Stomach (tissue), 9 donors: ENCODE measurements around the gene PTPRG. TPM values are rescaled to one million over a fixed set of nuclear protein-coding genes. Genes with fewer than 3 reads are reported as not detected.

ENCODE experiments used
- DNase-seq, 2 donors: peaks; one replicate each; pipeline versions ENCODE4 v3.0.0 to v3.0.0-alpha.2; 2013 to 2019
- H3K27ac ChIP-seq, 5 donors: fragments of 200-600 bp in 4 of 5; sonication (generic) in 4 of 5; one replicate each; pipeline ENCODE4 v1.5.1; 2013 to 2019; ENCODE audit warnings: mild to moderate bottlenecking in 1 of 5, moderate library complexity in 1 of 5
- H3K27me3 ChIP-seq, 3 donors: fragments of 200-600 bp; sonication (generic); one replicate each; pipeline ENCODE4 v1.5.1; 2017 to 2019; ENCODE audit warnings: mixed run types in 1 of 3
- H3K36me3 ChIP-seq, 4 donors: fragments of 200-600 bp; sonication (generic); 1 replicate in 3 of 4; 2 replicates in 1 of 4; pipeline ENCODE4 v1.5.1; 2016 to 2019
- H3K4me1 ChIP-seq, 4 donors: fragments of 200-600 bp; sonication (generic); one replicate each; pipeline ENCODE4 v1.5.1; 2016 to 2019
- H3K4me3 ChIP-seq, 4 donors: fragments of 200-600 bp; sonication (generic) in 3 of 4; one replicate each; pipeline ENCODE4 v1.5.1; 2016 to 2019; ENCODE audit warnings: mild to moderate bottlenecking in 1 of 4
- H3K9me3 ChIP-seq, 4 donors: fragments of 200-600 bp; sonication (generic); one replicate each; pipeline ENCODE4 v1.5.1; 2016 to 2019
- EP300 ChIP-seq: sonication (generic); formaldehyde crosslinking; IDR thresholded peaks from one replicate; pipeline ENCODE4 v1.6.1; 2017; ENCODE audit warnings: antibody characterized with exemption
- POLR2A ChIP-seq, 4 donors: fragments of 450-650 bp; IDR thresholded peaks; one replicate each; pipeline ENCODE4 v1.6.1; 2016; ENCODE audit warnings: antibody characterized with exemption in 4 of 4, control low read depth in 2 of 4, mild to moderate bottlenecking in 1 of 4, moderate library complexity in 1 of 4
- POLR2AphosphoS5 ChIP-seq, 3 donors: sonication (generic); formaldehyde crosslinking; IDR thresholded peaks; one replicate each; pipeline ENCODE4 v1.6.1; 2016; ENCODE audit warnings: antibody characterized with exemption in 3 of 3
- WGBS, 5 donors: extraction: QIAGEN DNeasy Blood & Tissue Kit in 3 of 5; methylation state at CpG; one replicate each; pipeline versions ENCODE4 v1.1.5 to v1.1.7; 2013 to 2018; 5-methylcytosine and 5-hydroxymethylcytosine counted together
- intact Hi-C: fragments of 100-400 bp; cut with DNase I; formaldehyde crosslinking; loops from one replicate; pipeline ENCODE4 v1.15.1; 2023; ENCODE audit warnings: low total_unique reads
- polyA plus RNA-seq, 3 donors: library from polyadenylated mRNA; stranded (reverse); fragments of 200-250 nt; gene quantifications; one replicate each; pipeline ENCODE4 v1.2.3, GENCODE V29; 2013
- total RNA-seq, 5 donors: library from RNA; depleted of rRNA; stranded (reverse); fragments of >200 nt; gene quantifications; one replicate each; pipeline versions ENCODE4 v1.1.0 to v1.2.3, GENCODE V29; 2014 to 2016
- TF ChIP-seq, protein P1 (sequence below), 7 experiments: fragments of 450-650 bp in 4 of 7; fragments of 200-600 bp in 3 of 7; sonication (generic) in 3 of 7; IDR thresholded peaks; one replicate each; pipeline ENCODE4 v1.5.1; 2016 to 2019; ENCODE audit warnings: antibody characterized with exemption in 7 of 7, control low read depth in 2 of 7, mild to moderate bottlenecking in 1 of 7
- donor health status: healthy with polysubstance abuse.
- donor health status: Bipolar disorder and iron deficiency.
- donor health status: healthy.

PTPRG gene
- total and polyA plus RNA-seq, 8 donors = 2.4 to 96.0 (median 22.0) TPM

DNA sequence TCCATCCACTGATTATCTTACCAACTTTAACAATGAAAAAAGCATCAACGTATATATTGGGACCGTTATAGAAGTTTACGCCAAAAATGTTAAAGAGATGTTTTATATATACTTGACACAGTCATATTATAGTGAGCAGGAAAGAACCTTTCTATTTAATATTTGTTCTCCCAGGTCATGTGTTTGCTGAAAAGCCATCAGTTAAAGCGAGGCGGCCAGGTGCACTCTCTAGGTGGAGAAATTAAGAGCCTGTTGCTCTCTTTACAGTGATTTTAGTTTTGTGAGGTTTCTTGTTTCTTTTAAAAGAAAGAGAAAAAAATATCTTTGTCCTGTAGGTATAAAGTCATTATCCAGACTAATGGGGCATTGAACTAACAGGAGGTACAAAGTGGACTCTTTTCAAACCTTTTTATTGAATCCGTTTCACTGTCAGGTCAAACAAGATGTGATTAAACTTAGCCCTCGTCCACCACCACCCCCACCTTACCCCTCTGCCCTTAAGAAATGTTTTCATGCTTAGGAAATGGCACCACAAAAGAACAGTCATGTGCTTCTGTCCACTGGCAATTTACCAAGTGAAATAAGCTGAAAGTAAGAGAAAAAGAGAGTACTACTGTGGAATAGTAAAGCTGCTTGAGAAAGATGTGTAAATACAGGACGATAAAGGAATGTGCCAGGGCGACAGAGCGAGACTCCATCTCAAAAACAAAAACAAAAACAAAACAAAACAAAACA, 279.9 kb downstream of the PTPRG start:
- no peak overlapping the region for H3K4me3 ChIP-seq
- H3K4me1 ChIP-seq = peaks cover 0 to 25% (median 9%) of the 10 kb centered on the region in 4 donors
- no peak for DNase-seq
- no peaks in the 10 kb centered on the region for H3K9me3 ChIP-seq
- no peaks in the 10 kb centered on the region for H3K27me3 ChIP-seq
- intact Hi-C loops = no loop called here
- TF ChIP-seq EP300 = no peak
- no peak for TF ChIP-seq POLR2AphosphoS5 (IDR thresholded peaks at IDR 0.05)
- TF ChIP-seq POLR2A (IDR thresholded peaks at IDR 0.05) = no peak
- TF ChIP-seq, protein P1, sequence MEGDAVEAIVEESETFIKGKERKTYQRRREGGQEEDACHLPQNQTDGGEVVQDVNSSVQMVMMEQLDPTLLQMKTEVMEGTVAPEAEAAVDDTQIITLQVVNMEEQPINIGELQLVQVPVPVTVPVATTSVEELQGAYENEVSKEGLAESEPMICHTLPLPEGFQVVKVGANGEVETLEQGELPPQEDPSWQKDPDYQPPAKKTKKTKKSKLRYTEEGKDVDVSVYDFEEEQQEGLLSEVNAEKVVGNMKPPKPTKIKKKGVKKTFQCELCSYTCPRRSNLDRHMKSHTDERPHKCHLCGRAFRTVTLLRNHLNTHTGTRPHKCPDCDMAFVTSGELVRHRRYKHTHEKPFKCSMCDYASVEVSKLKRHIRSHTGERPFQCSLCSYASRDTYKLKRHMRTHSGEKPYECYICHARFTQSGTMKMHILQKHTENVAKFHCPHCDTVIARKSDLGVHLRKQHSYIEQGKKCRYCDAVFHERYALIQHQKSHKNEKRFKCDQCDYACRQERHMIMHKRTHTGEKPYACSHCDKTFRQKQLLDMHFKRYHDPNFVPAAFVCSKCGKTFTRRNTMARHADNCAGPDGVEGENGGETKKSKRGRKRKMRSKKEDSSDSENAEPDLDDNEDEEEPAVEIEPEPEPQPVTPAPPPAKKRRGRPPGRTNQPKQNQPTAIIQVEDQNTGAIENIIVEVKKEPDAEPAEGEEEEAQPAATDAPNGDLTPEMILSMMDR (IDR thresholded peaks at IDR 0.05) = no peak
- 51 to 63% (median 61%) methylated on average over 10 of the region's 10 CpGs for WGBS, 5 donors
- no peaks in the 10 kb centered on the region for H3K36me3 ChIP-seq
- no peak overlapping the region for H3K27ac ChIP-seq

GRCh38 chr3:61841988-61842387, 280.6 kb downstream of the PTPRG start:
- no peaks in the 10 kb centered on the region for H3K9me3 ChIP-seq
- peaks cover 0 to 25% (median 9%) of the 10 kb centered on the region in 4 donors for H3K4me1 ChIP-seq
- no peak for TF ChIP-seq POLR2AphosphoS5 (IDR thresholded peaks at IDR 0.05)
- TF ChIP-seq, protein P1 (IDR thresholded peaks at IDR 0.05) = no peak
- TF ChIP-seq EP300 = no peak
- TF ChIP-seq POLR2A (IDR thresholded peaks at IDR 0.05) = no peak
- no peak for DNase-seq
- intact Hi-C loops = no loop called here
- H3K36me3 ChIP-seq = no peaks in the 10 kb centered on the region
- H3K27ac ChIP-seq = no peak overlapping the region
- no peak overlapping the region for H3K4me3 ChIP-seq
- WGBS, 5 donors = 60 to 81% (median 75%) methylated on average over 2 of the region's 2 CpGs
- H3K27me3 ChIP-seq = no peaks in the 10 kb centered on the region

GRCh38 chr3:61844346-61844745, 283.0 kb downstream of the PTPRG start:
- H3K36me3 ChIP-seq = no peaks in the 10 kb centered on the region
- H3K27ac ChIP-seq = no peak overlapping the region
- TF ChIP-seq POLR2A (IDR thresholded peaks at IDR 0.05) (no peak), EP300 (no peak), POLR2AphosphoS5 (IDR thresholded peaks at IDR 0.05) (no peak)
- TF ChIP-seq, protein P1 (IDR thresholded peaks at IDR 0.05) = no peak
- 93 to 100% (median 96%) methylated on average over 5 of the region's 5 CpGs for WGBS, 5 donors
- H3K9me3 ChIP-seq = no peaks in the 10 kb centered on the region
- H3K4me1 ChIP-seq = peaks cover 14 to 41% (median 28%) of the 10 kb centered on the region in 4 donors
- H3K27me3 ChIP-seq = no peaks in the 10 kb centered on the region
- DNase-seq = no peak
- intact Hi-C loops = no loop called here
- H3K4me3 ChIP-seq = no peak overlapping the region

DNA sequence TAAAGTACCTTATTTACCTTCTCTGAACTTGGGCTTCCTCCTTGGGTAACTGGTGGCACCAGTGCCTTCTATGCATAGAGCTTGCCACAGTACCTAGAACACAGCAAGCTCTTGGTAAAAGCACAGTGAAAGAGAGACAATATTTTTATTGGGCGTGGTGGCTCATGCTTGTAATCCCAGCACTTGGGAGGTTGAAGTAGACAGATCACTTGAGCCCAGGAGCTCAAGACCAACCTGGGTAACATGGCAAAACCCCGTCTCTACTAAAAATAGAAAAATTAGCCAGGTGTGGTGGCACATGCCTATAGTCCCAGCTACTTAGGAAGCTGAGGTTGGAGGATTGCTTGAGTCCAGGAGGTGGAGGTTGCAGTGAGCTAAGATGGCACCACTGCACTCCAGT, 285.1 kb downstream of the PTPRG start:
- H3K4me1 ChIP-seq = peaks cover 14 to 38% (median 23%) of the 10 kb centered on the region in 4 donors
- WGBS, 5 donors = 81 to 98% (median 95%) methylated on average over 2 of the region's 2 CpGs
- TF ChIP-seq, protein P1 (IDR thresholded peaks at IDR 0.05) = no peak
- no peak for TF ChIP-seq POLR2A (IDR thresholded peaks at IDR 0.05)
- TF ChIP-seq EP300 = no peak
- no peak overlapping the region for H3K4me3 ChIP-seq
- no peaks in the 10 kb centered on the region for H3K9me3 ChIP-seq
- H3K27ac ChIP-seq = peak overlapping the region in 2 of 5 donors; percentile 74 to 83
- DNase-seq = no peak
- intact Hi-C loops = no loop called here
- H3K36me3 ChIP-seq = no peaks in the 10 kb centered on the region
- H3K27me3 ChIP-seq = no peaks in the 10 kb centered on the region
